Measurements from ENCODE around the gene SRPRB.

Gene SRPRB

GRCh38 chr3:133832802-133833144, 27.2 kb downstream of the SRPRB start:
- no peak overlapping the region for H2BK5ac ChIP-seq (ENCODE audit: low read depth, low read length, poor library complexity)
- H3K4me3 ChIP-seq (ENCODE audit: low read depth, low read length): peak overlapping the region; percentile 33
- no peak overlapping the region for H3K14ac ChIP-seq (ENCODE audit: low read length)
- no peak overlapping the region for H3K23ac ChIP-seq (ENCODE audit: low read length)
- H3K4ac ChIP-seq (ENCODE audit: low read depth, low read length): no peak overlapping the region
- no peaks in the 10 kb centered on the region for H3K79me2 ChIP-seq (ENCODE audit: control insufficient read depth, insufficient read depth, low read length, poor library complexity)
- H3K4me1 ChIP-seq (ENCODE audit: control insufficient read depth in 1 of 2, insufficient read depth in 2 of 2, low read length in 2 of 2): no peaks in the 10 kb centered on the region
- no peak overlapping the region for H4K12ac ChIP-seq (ENCODE audit: low read depth, low read length)
- no peak overlapping the region for H4K8ac ChIP-seq (ENCODE audit: low read depth, low read length)
- H2BK12ac ChIP-seq (ENCODE audit: low read length): no peak overlapping the region
- no CpG with 5 or more reads among the region's 10 CpGs for WGBS (ENCODE audit: extremely low coverage, insufficient coverage, insufficient read length)
- H2AFZ ChIP-seq (ENCODE audit: insufficient read depth, low read length, poor library complexity): no peak overlapping the region
- H3K9me3 ChIP-seq (ENCODE audit: insufficient read depth, low read depth, low read length): peaks cover 5% of the 10 kb centered on the region
- H3K18ac ChIP-seq (ENCODE audit: low read length): no peak overlapping the region
- no peak overlapping the region for H3K4me2 ChIP-seq (ENCODE audit: low read length)
- H3K79me1 ChIP-seq (ENCODE audit: low read length): no peaks in the 10 kb centered on the region
- no peaks in the 10 kb centered on the region for H3K36me3 ChIP-seq (ENCODE audit: control insufficient read depth in 1 of 2, insufficient read depth in 2 of 2, low read length in 2 of 2)
- H2AK5ac ChIP-seq (ENCODE audit: low read length): no peak overlapping the region
- H2BK120ac ChIP-seq (ENCODE audit: insufficient read depth, low read length, poor library complexity): no peak overlapping the region
- no peak overlapping the region for H3K27ac ChIP-seq (ENCODE audit: low read depth, low read length)
- no peaks in the 10 kb centered on the region for H3K27me3 ChIP-seq (ENCODE audit: insufficient read depth, low read length)
- peak; percentile 35 to 66 for DNase-seq
- no peak overlapping the region for H3K9ac ChIP-seq (ENCODE audit: low read length)
- H4K91ac ChIP-seq (ENCODE audit: low read depth, low read length): no peak overlapping the region

GRCh38 chr3:133833267-133833666, 27.7 kb downstream of the SRPRB start:
- Histone ChIP-seq H3K9ac (ENCODE audit: low read length) (no peak overlapping the region), H2AFZ (ENCODE audit: insufficient read depth, low read length, poor library complexity) (no peak overlapping the region), H3K14ac (ENCODE audit: low read length) (no peak overlapping the region), H3K4me1 (ENCODE audit: control insufficient read depth in 1 of 2, insufficient read depth in 2 of 2, low read length in 2 of 2) (no peaks in the 10 kb centered on the region), H4K12ac (ENCODE audit: low read depth, low read length) (no peak overlapping the region), H2BK12ac (ENCODE audit: low read length) (no peak overlapping the region), H3K4ac (ENCODE audit: low read depth, low read length) (no peak overlapping the region), H3K27ac (ENCODE audit: low read depth, low read length) (no peak overlapping the region), H3K9me3 (ENCODE audit: insufficient read depth, low read depth, low read length) (peaks cover 5% of the 10 kb centered on the region), H4K91ac (ENCODE audit: low read depth, low read length) (no peak overlapping the region), H2BK120ac (ENCODE audit: insufficient read depth, low read length, poor library complexity) (no peak overlapping the region), H4K8ac (ENCODE audit: low read depth, low read length) (no peak overlapping the region), H3K36me3 (ENCODE audit: control insufficient read depth in 1 of 2, insufficient read depth in 2 of 2, low read length in 2 of 2) (no peaks in the 10 kb centered on the region), H3K4me2 (ENCODE audit: low read length) (no peak overlapping the region), H3K4me3 (ENCODE audit: low read depth, low read length) (no peak overlapping the region), H3K79me2 (ENCODE audit: control insufficient read depth, insufficient read depth, low read length, poor library complexity) (no peaks in the 10 kb centered on the region), H3K79me1 (ENCODE audit: low read length) (no peaks in the 10 kb centered on the region), H2AK5ac (ENCODE audit: low read length) (no peak overlapping the region), H3K27me3 (ENCODE audit: insufficient read depth, low read length) (no peaks in the 10 kb centered on the region), H3K18ac (ENCODE audit: low read length) (no peak overlapping the region), H2BK5ac (ENCODE audit: low read depth, low read length, poor library complexity) (no peak overlapping the region), H3K23ac (ENCODE audit: low read length) (no peak overlapping the region)
- no peak for DNase-seq
- WGBS (ENCODE audit: extremely low coverage, insufficient coverage, insufficient read length): no CpG with 5 or more reads among the region's 5 CpGs

GRCh38 chr3:133833880-133834620, 28.4 kb downstream of the SRPRB start:
- H2AK5ac ChIP-seq (ENCODE audit: low read length): no peak overlapping the region
- H4K91ac ChIP-seq (ENCODE audit: low read depth, low read length): no peak overlapping the region
- no peaks in the 10 kb centered on the region for H3K36me3 ChIP-seq (ENCODE audit: control insufficient read depth in 1 of 2, insufficient read depth in 2 of 2, low read length in 2 of 2)
- H3K18ac ChIP-seq (ENCODE audit: low read length): no peak overlapping the region
- H3K23ac ChIP-seq (ENCODE audit: low read length): no peak overlapping the region
- H2BK12ac ChIP-seq (ENCODE audit: low read length): no peak overlapping the region
- no peak overlapping the region for H4K8ac ChIP-seq (ENCODE audit: low read depth, low read length)
- no peak overlapping the region for H3K4me2 ChIP-seq (ENCODE audit: low read length)
- H2BK5ac ChIP-seq (ENCODE audit: low read depth, low read length, poor library complexity): no peak overlapping the region
- H3K4me3 ChIP-seq (ENCODE audit: low read depth, low read length): no peak overlapping the region
- no peak overlapping the region for H4K12ac ChIP-seq (ENCODE audit: low read depth, low read length)
- H3K9me3 ChIP-seq (ENCODE audit: insufficient read depth, low read depth, low read length): peaks cover 3% of the 10 kb centered on the region
- DNase-seq: no peak
- no CpG with 5 or more reads among the region's 13 CpGs for WGBS (ENCODE audit: extremely low coverage, insufficient coverage, insufficient read length)
- no peak overlapping the region for H3K4ac ChIP-seq (ENCODE audit: low read depth, low read length)
- H3K27me3 ChIP-seq (ENCODE audit: insufficient read depth, low read length): no peaks in the 10 kb centered on the region
- no peaks in the 10 kb centered on the region for H3K79me1 ChIP-seq (ENCODE audit: low read length)
- H3K79me2 ChIP-seq (ENCODE audit: control insufficient read depth, insufficient read depth, low read length, poor library complexity): no peaks in the 10 kb centered on the region
- no peak overlapping the region for H3K14ac ChIP-seq (ENCODE audit: low read length)
- H3K27ac ChIP-seq (ENCODE audit: low read depth, low read length): no peak overlapping the region
- no peak overlapping the region for H2AFZ ChIP-seq (ENCODE audit: insufficient read depth, low read length, poor library complexity)
- no peaks in the 10 kb centered on the region for H3K4me1 ChIP-seq (ENCODE audit: control insufficient read depth in 1 of 2, insufficient read depth in 2 of 2, low read length in 2 of 2)
- no peak overlapping the region for H2BK120ac ChIP-seq (ENCODE audit: insufficient read depth, low read length, poor library complexity)
- H3K9ac ChIP-seq (ENCODE audit: low read length): no peak overlapping the region

GRCh38 chr3:133834621-133835417, 29.2 kb downstream of the SRPRB start:
- no peaks in the 10 kb centered on the region for H3K27me3 ChIP-seq (ENCODE audit: insufficient read depth, low read length)
- no peak overlapping the region for H3K4me3 ChIP-seq (ENCODE audit: low read depth, low read length)
- no peak overlapping the region for H4K91ac ChIP-seq (ENCODE audit: low read depth, low read length)
- peaks cover 3% of the 10 kb centered on the region for H3K9me3 ChIP-seq (ENCODE audit: insufficient read depth, low read depth, low read length)
- no peak overlapping the region for H3K27ac ChIP-seq (ENCODE audit: low read depth, low read length)
- H3K4ac ChIP-seq (ENCODE audit: low read depth, low read length): no peak overlapping the region
- no peak overlapping the region for H2BK12ac ChIP-seq (ENCODE audit: low read length)
- H4K8ac ChIP-seq (ENCODE audit: low read depth, low read length): no peak overlapping the region
- no peak for DNase-seq
- H3K9ac ChIP-seq (ENCODE audit: low read length): no peak overlapping the region
- no peak overlapping the region for H2BK120ac ChIP-seq (ENCODE audit: insufficient read depth, low read length, poor library complexity)
- no peaks in the 10 kb centered on the region for H3K79me1 ChIP-seq (ENCODE audit: low read length)
- H2AK5ac ChIP-seq (ENCODE audit: low read length): no peak overlapping the region
- no peak overlapping the region for H3K18ac ChIP-seq (ENCODE audit: low read length)
- no peaks in the 10 kb centered on the region for H3K79me2 ChIP-seq (ENCODE audit: control insufficient read depth, insufficient read depth, low read length, poor library complexity)
- H4K12ac ChIP-seq (ENCODE audit: low read depth, low read length): no peak overlapping the region
- 100% methylated on average over 3 of the region's 14 CpGs for WGBS (ENCODE audit: extremely low coverage, insufficient coverage, insufficient read length)
- no peak overlapping the region for H2AFZ ChIP-seq (ENCODE audit: insufficient read depth, low read length, poor library complexity)
- no peak overlapping the region for H2BK5ac ChIP-seq (ENCODE audit: low read depth, low read length, poor library complexity)
- H3K4me2 ChIP-seq (ENCODE audit: low read length): no peak overlapping the region
- H3K36me3 ChIP-seq (ENCODE audit: control insufficient read depth in 1 of 2, insufficient read depth in 2 of 2, low read length in 2 of 2): no peaks in the 10 kb centered on the region
- peak overlapping the region; percentile 44 for H3K23ac ChIP-seq (ENCODE audit: low read length)
- no peaks in the 10 kb centered on the region for H3K4me1 ChIP-seq (ENCODE audit: control insufficient read depth in 1 of 2, insufficient read depth in 2 of 2, low read length in 2 of 2)
- no peak overlapping the region for H3K14ac ChIP-seq (ENCODE audit: low read length)
